Activated B cell treated with CpG ODN at 0.5 μM for 24 hours (primary cell): ENCODE measurements around the gene MORF4L2. TPM values are rescaled to one million over a fixed set of nuclear protein-coding genes. Genes with fewer than 3 reads are reported as not detected.
"Not testable (repeated sequence)": the region's sequence is repeated elsewhere in the genome, so short reads cannot be mapped to it uniquely, and the experiment has no call there.

Source experiments
- ATAC-seq: fragments of 200-7000 bp; cut with Tn5 transposase; one replicate; pipeline ENCODE4 v1.10.0; 2021; ENCODE audit warnings: low read depth, mild to moderate bottlenecking, moderate library complexity
- CTCF ChIA-PET: fragments of 350-600 bp; sonication (Branson Sonifier 250); formaldehyde crosslinking; loops from one replicate; lab custom pipeline; 2021; ENCODE audit warnings: antibody characterized with exemption; lab: Charles Lee
- POLR2A ChIA-PET: fragments of 350-600 bp; sonication (Branson Sonifier 250); formaldehyde crosslinking; loops from one replicate; lab custom pipeline; 2021; ENCODE audit warnings: antibody characterized with exemption; lab: Charles Lee
- DNase-seq: peaks from one replicate; pipeline ENCODE4 v3.0.0; 2022
- H3K27ac Mint-ChIP-seq: one replicate; pipeline ENCODE4 v1.8.0; 2020; ENCODE audit warnings: mixed read lengths
- H3K27me3 Mint-ChIP-seq: one replicate; pipeline ENCODE4 v1.8.0; 2021; ENCODE audit warnings: mixed read lengths
- H3K36me3 Mint-ChIP-seq: one replicate; pipeline ENCODE4 v1.8.0; 2021; ENCODE audit warnings: low read depth, mixed read lengths
- H3K4me1 Mint-ChIP-seq: one replicate; pipeline ENCODE4 v1.8.0; 2021; ENCODE audit warnings: mixed read lengths
- H3K4me3 Mint-ChIP-seq: one replicate; pipeline ENCODE4 v1.8.0; 2020; ENCODE audit warnings: mild to moderate bottlenecking, mixed read lengths
- H3K9me3 Mint-ChIP-seq: one replicate; pipeline ENCODE4 v1.8.0; 2020; ENCODE audit warnings: mixed read lengths
- intact Hi-C: fragments of 100-400 bp; cut with micrococcal nuclease; formaldehyde crosslinking; loops from one replicate; pipeline ENCODE4 v1.15.1; 2024
- total RNA-seq: library from RNA; stranded (reverse); gene quantifications from 2 replicates; pipeline ENCODE4 v1.2.3, GENCODE V29; 2022
- TF ChIP-seq, protein P1 (sequence below): fragments of 200-600 bp; IDR thresholded peaks from one replicate; pipeline ENCODE4 v1.8.0; 2022; ENCODE audit warnings: antibody characterized with exemption, mild to moderate bottlenecking

Gene MORF4L2
- total RNA-seq, 1 donor from 2014 or later = 111 TPM

DNA sequence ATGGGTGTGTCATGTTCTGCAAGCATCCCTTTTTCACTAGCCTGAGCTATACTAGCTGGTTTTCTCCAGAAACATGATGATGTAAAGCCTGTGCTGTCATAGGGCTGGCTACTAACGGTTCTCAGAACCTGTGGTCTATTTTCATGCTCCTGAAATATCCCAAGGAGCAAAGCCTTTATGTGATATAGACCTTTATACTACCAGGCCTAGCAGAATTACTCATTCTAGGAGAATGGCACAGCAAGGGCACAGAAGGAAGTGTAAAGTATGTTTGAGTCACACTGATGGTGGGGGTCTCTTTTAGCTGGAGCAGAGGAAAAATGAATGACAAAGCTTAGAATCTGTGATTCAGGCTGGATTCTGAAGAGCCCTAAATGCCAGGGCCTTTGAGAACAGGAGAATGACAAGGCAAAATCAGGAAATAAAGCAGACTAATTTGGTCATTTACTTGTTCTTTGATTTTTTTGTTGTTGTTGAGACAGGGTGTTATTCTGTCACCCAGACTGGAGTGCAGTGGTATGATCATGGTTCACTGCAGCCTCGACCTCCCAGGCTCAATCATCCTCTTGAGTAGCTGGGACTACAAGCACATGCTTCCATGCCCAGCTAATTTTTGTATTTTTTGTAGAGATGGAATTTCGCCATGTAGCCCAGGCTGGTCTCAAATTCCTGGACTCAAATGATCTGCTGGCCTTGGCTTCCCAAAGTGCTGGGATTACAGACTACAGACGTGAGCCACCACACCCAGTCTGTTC lies 45.9 kb downstream of the MORF4L2 start:
- H3K9me3 Mint-ChIP-seq = no peaks in the 10 kb centered on the region
- TF ChIP-seq, protein P1, sequence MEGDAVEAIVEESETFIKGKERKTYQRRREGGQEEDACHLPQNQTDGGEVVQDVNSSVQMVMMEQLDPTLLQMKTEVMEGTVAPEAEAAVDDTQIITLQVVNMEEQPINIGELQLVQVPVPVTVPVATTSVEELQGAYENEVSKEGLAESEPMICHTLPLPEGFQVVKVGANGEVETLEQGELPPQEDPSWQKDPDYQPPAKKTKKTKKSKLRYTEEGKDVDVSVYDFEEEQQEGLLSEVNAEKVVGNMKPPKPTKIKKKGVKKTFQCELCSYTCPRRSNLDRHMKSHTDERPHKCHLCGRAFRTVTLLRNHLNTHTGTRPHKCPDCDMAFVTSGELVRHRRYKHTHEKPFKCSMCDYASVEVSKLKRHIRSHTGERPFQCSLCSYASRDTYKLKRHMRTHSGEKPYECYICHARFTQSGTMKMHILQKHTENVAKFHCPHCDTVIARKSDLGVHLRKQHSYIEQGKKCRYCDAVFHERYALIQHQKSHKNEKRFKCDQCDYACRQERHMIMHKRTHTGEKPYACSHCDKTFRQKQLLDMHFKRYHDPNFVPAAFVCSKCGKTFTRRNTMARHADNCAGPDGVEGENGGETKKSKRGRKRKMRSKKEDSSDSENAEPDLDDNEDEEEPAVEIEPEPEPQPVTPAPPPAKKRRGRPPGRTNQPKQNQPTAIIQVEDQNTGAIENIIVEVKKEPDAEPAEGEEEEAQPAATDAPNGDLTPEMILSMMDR = no peak
- H3K4me3 Mint-ChIP-seq = no peak overlapping the region
- ChIA-PET POLR2A (no interaction called here), CTCF (no interaction called here)
- DNase-seq = no peak
- ATAC-seq = no peak
- peaks cover 3% of the 10 kb centered on the region for H3K27me3 Mint-ChIP-seq
- H3K4me1 Mint-ChIP-seq = no peaks in the 10 kb centered on the region
- no peak overlapping the region for H3K27ac Mint-ChIP-seq
- H3K36me3 Mint-ChIP-seq = no peaks in the 10 kb centered on the region
- intact Hi-C loops = no loop called here

DNA sequence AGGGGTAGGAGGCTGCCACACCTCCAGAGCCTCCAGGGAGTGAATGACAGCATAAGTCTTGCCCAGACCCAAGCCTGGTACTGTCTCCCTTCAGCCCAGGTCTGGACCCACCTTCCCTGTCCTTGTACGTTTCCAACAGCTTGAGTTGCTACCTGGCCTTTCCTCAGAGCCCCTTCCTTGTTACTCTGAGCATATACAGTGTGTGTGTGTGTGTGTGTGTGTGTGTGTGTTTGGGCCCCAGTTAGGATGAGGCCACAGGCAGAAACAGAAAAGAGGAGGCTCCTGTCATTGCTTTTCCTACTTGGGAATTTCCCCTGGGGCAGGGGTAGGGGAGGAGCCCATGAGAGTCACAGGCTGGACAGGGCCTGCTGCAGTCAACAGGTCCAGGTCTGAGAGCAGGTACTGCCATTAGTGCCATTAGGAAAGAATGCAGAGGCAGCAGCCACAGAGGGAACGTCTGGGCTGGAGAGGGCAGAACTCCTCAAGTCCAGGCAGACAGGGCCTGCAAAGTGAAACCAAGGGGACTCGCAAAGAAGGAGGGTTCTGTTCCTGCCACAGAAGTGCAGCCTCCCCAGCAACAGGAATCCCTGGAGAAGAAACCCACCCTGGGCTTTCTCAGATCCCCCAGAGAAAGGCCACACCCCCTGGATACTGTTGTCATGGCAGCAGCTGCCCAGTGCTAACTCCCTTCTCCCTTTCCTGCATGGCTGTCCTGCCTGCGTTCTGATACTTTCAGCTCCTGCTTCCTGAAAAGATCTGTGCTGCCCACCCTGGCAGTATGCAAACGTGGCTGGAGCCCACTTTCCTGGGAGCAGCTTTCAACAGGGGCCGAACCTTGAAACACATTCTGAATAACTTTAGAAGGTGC lies 47.8 kb downstream of the MORF4L2 start:
- H3K4me1 Mint-ChIP-seq, H3K36me3 Mint-ChIP-seq, H3K9me3 Mint-ChIP-seq, ATAC-seq, H3K27me3 Mint-ChIP-seq, DNase-seq, H3K27ac Mint-ChIP-seq, POLR2A ChIA-PET, H3K4me3 Mint-ChIP-seq, CTCF ChIA-PET, intact Hi-C loops: not testable (repeated sequence)

GRCh38 chrX:103637604-103638338 lies 48.7 kb downstream of the MORF4L2 start:
- ChIA-PET POLR2A (no interaction called here), CTCF (no interaction called here)
- Mint-ChIP-seq H3K9me3 (no peaks in the 10 kb centered on the region), H3K4me3 (no peak overlapping the region), H3K27ac (no peak overlapping the region), H3K4me1 (no peaks in the 10 kb centered on the region), H3K27me3 (no peaks in the 10 kb centered on the region), H3K36me3 (no peaks in the 10 kb centered on the region)
- intact Hi-C loops = no loop called here
- TF ChIP-seq, protein P1 = no peak
- ATAC-seq = no peak
- DNase-seq = no peak

DNA sequence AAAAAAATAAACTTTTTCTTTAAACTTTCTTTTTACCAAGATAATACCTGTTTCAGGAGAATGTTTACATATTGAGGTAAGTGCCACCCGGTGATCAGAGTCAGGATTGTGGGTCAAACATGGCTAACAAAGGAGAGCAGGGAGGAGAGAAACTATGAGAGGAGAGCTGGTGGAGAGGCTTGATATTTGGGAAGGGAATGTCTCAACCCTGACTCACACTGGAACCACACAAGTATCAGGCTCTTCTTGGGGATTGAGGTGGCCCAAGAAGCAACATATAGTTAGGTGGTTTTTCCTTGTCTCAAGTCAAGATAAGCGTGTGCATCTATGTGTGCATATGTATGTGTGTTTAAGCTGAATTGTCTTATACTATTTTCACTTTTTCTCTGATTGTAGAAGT lies 51.1 kb downstream of the MORF4L2 start:
- no peak for ATAC-seq
- ChIA-PET POLR2A (no interaction called here), CTCF (no interaction called here)
- intact Hi-C loops = no loop called here
- no peaks in the 10 kb centered on the region for H3K27me3 Mint-ChIP-seq
- no peak for DNase-seq
- no peaks in the 10 kb centered on the region for H3K9me3 Mint-ChIP-seq
- H3K4me1 Mint-ChIP-seq = no peaks in the 10 kb centered on the region
- H3K27ac Mint-ChIP-seq = no peak overlapping the region
- no peak overlapping the region for H3K4me3 Mint-ChIP-seq
- H3K36me3 Mint-ChIP-seq = no peaks in the 10 kb centered on the region
- TF ChIP-seq, protein P1 = no peak

- Mint-ChIP-seq H3K27me3 (no peaks in the 10 kb centered on the region), H3K4me3 (no peak overlapping the region), H3K36me3 (peaks cover 4% of the 10 kb centered on the region), H3K9me3 (no peaks in the 10 kb centered on the region), H3K4me1 (peaks cover 16% of the 10 kb centered on the region), H3K27ac (no peak overlapping the region)
- POLR2A ChIA-PET = no interaction called here
- ATAC-seq (no peak), DNase-seq (no peak)
- CTCF ChIA-PET = no interaction called here
- intact Hi-C loops = no loop called here
- TF ChIP-seq, protein P1 = no peak
These were observed 55.4 kb downstream of the MORF4L2 start for GRCh38 chrX:103631145-103631544.
